Measurements from ENCODE around the gene PANX1. TPM values are rescaled to one million over a fixed set of nuclear protein-coding genes. Genes with fewer than 3 reads are reported as not detected.

The PANX1 gene
- total and polyA plus RNA-seq, 10 of the 15 experiments (the other 5 are each of a cell fraction or from before 2014, with no cell fraction given): 3.3 to 18.7 (median 14.4) TPM

GRCh38 chr11:94183251-94183885 lies 54.7 kb downstream of the PANX1 start (continued):
- TF ChIP-seq ZNF687 (IDR thresholded peaks at IDR 0.05) (no peak), HCFC1 (IDR thresholded peaks at IDR 0.05; ENCODE audit: low read length) (no peak), EGR1 (IDR thresholded peaks at IDR 0.05; ENCODE audit: borderline replicate concordance in 1 of 2, low read depth in 2 of 2, low read length in 2 of 2) (no peak), CHD1 (IDR thresholded peaks at IDR 0.05; ENCODE audit: low read depth, low read length) (no peak), ATF7 (IDR thresholded peaks at IDR 0.05; ENCODE audit: low read depth) (no peak), ZBED1 (IDR thresholded peaks at IDR 0.05; ENCODE audit: borderline replicate concordance) (no peak), CEBPB (IDR thresholded peaks at IDR 0.05; ENCODE audit: borderline replicate concordance in 1 of 2, low read depth in 2 of 2, low read length in 2 of 2) (no peak), PAX8 (IDR thresholded peaks at IDR 0.05) (no peak), SMAD5 (IDR thresholded peaks at IDR 0.05; ENCODE audit: low read depth) (no peak), JUND (IDR thresholded peaks at IDR 0.05; ENCODE audit: low read depth, low read length) (no peak), CREB1 (IDR thresholded peaks at IDR 0.05; ENCODE audit: low read depth) (no peak), BCL3 (IDR thresholded peaks at IDR 0.05; ENCODE audit: borderline replicate concordance, insufficient read depth, low read depth, low read length, poor library complexity, severe bottlenecking) (no peak), ZNF207 (IDR thresholded peaks at IDR 0.05; ENCODE audit: borderline replicate concordance) (no peak)
- TF ChIP-seq, protein P1, sequence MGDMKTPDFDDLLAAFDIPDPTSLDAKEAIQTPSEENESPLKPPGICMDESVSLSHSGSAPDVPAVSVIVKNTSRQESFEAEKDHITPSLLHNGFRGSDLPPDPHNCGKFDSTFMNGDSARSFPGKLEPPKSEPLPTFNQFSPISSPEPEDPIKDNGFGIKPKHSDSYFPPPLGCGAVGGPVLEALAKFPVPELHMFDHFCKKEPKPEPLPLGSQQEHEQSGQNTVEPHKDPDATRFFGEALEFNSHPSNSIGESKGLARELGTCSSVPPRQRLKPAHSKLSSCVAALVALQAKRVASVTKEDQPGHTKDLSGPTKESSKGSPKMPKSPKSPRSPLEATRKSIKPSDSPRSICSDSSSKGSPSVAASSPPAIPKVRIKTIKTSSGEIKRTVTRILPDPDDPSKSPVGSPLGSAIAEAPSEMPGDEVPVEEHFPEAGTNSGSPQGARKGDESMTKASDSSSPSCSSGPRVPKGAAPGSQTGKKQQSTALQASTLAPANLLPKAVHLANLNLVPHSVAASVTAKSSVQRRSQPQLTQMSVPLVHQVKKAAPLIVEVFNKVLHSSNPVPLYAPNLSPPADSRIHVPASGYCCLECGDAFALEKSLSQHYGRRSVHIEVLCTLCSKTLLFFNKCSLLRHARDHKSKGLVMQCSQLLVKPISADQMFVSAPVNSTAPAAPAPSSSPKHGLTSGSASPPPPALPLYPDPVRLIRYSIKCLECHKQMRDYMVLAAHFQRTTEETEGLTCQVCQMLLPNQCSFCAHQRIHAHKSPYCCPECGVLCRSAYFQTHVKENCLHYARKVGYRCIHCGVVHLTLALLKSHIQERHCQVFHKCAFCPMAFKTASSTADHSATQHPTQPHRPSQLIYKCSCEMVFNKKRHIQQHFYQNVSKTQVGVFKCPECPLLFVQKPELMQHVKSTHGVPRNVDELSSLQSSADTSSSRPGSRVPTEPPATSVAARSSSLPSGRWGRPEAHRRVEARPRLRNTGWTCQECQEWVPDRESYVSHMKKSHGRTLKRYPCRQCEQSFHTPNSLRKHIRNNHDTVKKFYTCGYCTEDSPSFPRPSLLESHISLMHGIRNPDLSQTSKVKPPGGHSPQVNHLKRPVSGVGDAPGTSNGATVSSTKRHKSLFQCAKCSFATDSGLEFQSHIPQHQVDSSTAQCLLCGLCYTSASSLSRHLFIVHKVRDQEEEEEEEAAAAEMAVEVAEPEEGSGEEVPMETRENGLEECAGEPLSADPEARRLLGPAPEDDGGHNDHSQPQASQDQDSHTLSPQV (IDR thresholded peaks at IDR 0.05): no peak
- TF ChIP-seq, protein P2, sequence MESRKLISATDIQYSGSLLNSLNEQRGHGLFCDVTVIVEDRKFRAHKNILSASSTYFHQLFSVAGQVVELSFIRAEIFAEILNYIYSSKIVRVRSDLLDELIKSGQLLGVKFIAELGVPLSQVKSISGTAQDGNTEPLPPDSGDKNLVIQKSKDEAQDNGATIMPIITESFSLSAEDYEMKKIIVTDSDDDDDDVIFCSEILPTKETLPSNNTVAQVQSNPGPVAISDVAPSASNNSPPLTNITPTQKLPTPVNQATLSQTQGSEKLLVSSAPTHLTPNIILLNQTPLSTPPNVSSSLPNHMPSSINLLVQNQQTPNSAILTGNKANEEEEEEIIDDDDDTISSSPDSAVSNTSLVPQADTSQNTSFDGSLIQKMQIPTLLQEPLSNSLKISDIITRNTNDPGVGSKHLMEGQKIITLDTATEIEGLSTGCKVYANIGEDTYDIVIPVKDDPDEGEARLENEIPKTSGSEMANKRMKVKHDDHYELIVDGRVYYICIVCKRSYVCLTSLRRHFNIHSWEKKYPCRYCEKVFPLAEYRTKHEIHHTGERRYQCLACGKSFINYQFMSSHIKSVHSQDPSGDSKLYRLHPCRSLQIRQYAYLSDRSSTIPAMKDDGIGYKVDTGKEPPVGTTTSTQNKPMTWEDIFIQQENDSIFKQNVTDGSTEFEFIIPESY (IDR thresholded peaks at IDR 0.05): no peak
